Neural cell (in vitro differentiated cells): Measurements from ENCODE around the gene EPHA8.

Source experiments
- CTCF ChIP-seq: fragments of 450-650 bp; IDR thresholded peaks from 2 replicates; pipeline ENCODE4 v1.5.1; 2014; ENCODE audit warnings: antibody characterized with exemption, mild to moderate bottlenecking, moderate library complexity; ENCODE audit not compliant: poor library complexity, severe bottlenecking
- EZH2 ChIP-seq: fragments of 200-600, 300-800 bp; shearing (Covaris generic), sonication (generic); IDR thresholded peaks from 2 replicates; pipeline ENCODE4 v1.6.1; 2014; ENCODE audit warnings: antibody characterized with exemption, low read length, borderline replicate concordance, mild to moderate bottlenecking; ENCODE audit not compliant: insufficient read depth, poor library complexity, severe bottlenecking
- POLR2AphosphoS5 ChIP-seq: IDR thresholded peaks from 2 replicates; pipeline ENCODE4 v1.6.1; 2012
- RAD21 ChIP-seq: fragments of 450-650 bp; conservative IDR thresholded peaks from 2 replicates; pipeline ENCODE4 v1.6.1; 2014; ENCODE audit warnings: antibody characterized with exemption, mild to moderate bottlenecking, moderate library complexity

GRCh38 chr1:22643928-22644327 lies 80.6 kb downstream of the EPHA8 start:
- no peak for TF ChIP-seq RAD21
- TF ChIP-seq CTCF, result no peak
- TF ChIP-seq POLR2AphosphoS5, result no peak
- TF ChIP-seq EZH2, result no peak
